ENCODE measurements around the gene HNRNPDL. TPM values are rescaled to one million over a fixed set of nuclear protein-coding genes. Genes with fewer than 3 reads are reported as not detected.

The HNRNPDL gene
- 223 to 360 TPM (median 270 TPM) in 5 replicates for total RNA-seq (2022; extraction: Qiagen RNA extraction)

DNA sequence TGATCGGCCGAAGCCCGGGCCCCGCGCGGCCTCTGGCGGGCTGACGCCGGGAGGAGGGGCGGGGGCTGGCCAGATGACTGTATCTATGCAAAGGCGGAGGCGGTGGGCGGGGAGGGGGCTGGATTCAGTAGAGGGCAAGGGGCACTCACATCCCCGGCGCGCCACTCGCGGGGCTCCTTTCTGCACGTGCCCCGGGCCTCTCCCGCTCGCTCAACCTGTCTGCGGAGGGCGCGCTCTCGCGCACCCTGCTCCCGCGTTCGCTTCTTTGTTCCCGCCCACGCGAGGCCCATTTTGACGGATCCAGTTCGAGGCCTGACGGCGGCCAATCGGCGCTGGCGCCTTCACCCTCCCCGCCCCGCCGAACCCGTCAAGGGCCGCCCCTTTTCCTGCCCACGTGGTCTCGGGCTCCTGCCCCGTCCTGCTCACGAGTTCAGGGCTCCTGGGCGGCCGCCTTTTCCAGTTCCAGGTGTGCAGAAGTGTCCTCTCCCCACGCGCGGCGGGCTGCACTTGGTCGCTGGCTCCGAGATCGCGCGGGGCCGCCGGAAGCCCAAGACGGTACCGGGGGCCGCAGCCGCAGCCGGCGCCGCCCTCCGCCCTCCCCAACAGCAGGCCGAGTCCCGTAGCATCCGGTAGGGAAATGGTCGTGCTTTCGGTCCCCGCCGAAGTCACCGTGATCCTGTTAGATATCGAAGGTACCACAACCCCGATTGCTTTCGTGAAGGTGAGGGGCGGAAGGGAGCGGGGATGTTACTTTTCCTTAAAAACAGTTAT is at the start of gene HNRNPDL, which contains the start of gene ENOPH1:
TSS of gene HNRNPDL (minus strand) at position 270 of the 771 bp plus-strand sequence. CDS start 772 bp downstream, outside the sequence.
TSS of gene ENOPH1 (plus strand) at position 398 of the 771 bp plus-strand sequence. CDS start at position 638, 240 bp downstream.

DNA sequence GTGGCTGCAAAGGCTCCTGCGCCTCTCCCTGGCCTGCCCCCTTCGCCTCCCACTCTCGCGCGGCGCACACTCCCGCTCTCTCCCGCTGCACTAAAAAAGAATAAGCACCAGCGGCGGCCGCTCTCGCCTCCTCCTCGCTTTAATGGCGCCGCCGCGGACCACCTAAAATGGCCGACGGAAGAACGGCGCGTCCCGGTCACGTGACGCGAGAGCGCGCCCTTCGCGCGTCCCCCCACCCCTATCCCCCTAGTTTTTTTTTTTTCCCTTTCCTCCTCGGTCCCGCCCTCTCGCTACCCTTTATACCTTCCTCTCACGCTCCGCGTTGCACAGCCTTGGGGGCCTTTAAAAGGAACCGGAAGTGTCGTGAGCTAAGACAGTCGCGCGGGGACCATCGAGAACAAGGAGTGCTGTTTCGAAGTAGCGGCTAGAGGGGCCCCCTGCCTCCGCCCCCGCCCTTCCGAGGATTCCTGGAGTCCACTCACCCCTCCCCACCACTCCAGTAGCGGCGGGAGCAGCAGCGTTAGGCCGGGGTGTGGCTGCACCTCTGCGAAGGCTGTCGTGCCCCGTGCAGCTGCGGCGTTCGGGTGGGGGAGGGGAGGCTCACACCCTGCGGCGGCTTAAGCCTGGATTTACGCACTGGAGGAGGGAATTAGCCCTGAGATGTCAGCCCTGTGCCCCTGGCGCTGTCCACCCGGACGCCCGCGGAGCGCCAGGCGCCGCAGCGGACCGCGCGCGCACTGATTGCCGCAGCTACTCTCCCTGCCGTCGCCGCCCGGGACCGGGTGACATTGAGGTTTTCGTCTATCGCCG is 56.2 kb downstream of the HNRNPDL start, which contains the start of gene HNRNPD:
TSS of gene HNRNPD (minus strand) at position 176 of the 810 bp plus-strand sequence. CDS start 313 bp downstream, outside the sequence.

Other genes starting within 250 kb of the HNRNPDL start
- 215 to 303 TPM (median 222 TPM) in 5 replicates for gene HNRNPD, start 56.5 kb downstream of the HNRNPDL start, total RNA-seq (2022; extraction: Qiagen RNA extraction)
- gene ENOPH1, start 128 bp upstream of the HNRNPDL start, total RNA-seq (2022; extraction: Qiagen RNA extraction) = 28.4 to 33.2 TPM (median 31.5 TPM) in 5 replicates
- 0.87 to 1.2 TPM (median 0.98 TPM) in 5 replicates for gene TMEM150C, start 131.5 kb upstream of the HNRNPDL start, total RNA-seq (2022; extraction: Qiagen RNA extraction)